Epidermal melanocyte (primary cell): Measurements from ENCODE around the gene AURKB.
"Not testable (repeated sequence)": the region's sequence is repeated elsewhere in the genome, so short reads cannot be mapped to it uniquely, and the experiment has no call there.

Experiments
- DNase-seq: peaks from one replicate; pipeline ENCODE4 v3.0.0; 2011; ENCODE audit warnings: low spot score; ENCODE audit not compliant: insufficient read length

The AURKB gene

DNA sequence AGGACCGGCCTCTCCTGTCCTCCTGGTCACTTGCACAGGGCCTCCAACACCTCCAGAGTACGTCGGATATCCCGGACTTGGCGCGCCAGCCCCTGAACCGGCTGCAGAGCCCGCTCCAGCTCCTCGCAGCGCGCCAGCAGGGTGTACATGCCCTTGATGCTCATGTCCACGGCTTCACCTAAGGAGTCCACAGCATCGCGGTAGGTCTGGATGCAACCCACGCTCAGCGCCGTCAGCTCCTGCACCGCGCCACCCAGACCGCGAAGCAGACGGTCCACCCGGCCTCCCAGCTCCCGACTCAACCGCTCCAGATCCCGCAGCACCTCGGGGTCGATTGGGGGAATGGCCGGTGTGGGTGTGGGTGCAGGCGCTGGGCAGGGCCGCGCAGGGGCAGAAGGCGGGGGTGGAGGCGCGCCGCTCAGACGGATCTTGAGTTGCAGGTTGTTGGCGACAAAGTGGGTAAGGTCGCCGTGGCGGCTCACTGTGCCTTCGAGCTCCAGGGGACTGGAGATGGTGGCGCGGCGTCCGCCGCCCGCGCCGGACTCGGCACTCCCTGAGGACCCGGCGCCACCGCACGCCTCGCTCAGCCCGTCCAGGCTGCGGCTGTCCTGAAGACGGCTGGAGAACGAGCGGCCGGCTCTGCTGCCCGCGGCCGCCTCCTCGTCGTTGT is 21.2 kb downstream of the AURKB start:
- no peak for DNase-seq

DNA sequence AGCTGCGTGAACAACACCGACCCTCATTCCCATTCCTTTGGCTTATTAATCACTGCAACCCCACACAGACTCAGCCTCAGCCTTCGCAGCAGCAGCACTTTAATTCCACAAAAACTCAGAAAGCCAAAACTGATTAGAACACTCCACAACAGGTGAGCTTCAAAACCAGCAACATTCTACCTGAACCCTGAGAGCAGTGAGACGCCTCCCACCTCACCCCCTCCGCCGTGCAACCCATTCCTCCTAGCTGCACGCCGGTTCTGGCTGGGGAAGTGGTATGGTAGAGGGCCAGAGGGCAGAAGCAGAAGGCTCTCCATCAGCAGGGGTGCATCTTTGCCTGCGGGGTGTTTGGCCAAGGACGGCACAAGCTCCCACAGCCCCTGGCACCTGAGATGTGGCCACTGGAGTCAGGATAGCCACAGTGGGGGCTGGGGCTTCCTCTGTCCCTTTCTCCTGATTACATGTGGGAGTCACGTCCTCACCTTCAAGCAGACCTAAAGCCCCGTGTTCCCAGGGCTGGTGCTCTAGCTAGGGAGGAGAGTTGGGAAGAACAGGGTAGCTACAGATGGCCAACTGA is 22.0 kb downstream of the AURKB start:
- DNase-seq = no peak

DNA sequence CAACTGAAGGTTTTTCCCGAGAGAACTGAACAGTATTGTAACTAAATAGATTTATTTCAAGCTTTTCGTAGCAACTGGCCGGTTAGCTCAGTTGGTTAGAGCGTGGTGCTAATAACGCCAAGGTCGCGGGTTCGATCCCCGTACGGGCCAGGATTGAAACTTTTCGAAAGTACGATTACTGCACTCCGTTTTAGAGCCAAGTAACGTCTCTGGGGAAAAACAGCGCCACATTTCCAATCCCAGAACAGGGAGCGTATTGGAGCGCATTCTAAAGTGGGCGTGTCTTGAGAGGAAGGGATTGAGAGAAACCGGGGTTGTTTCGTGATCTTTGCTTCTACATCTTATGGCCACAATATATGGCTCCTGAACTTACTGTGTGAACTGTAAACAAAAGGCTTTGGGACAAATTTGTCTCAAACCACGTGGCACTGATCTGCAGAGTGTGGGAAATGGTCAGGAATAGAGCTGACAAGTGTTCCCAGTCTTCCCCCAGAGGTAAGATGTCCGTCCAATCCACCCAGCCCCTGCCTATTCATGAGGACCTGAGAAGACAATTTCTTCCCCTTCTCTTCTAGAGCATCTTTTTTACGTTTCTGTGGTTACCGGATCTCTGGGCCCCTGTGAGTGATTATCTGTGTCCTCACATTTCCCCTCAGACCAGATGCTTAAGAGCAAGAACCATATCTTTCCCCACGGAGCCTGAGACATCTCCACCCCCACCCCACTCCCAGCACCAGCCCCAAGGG is 22.7 kb downstream of the AURKB start:
- DNase-seq = peak; percentile 85

DNA sequence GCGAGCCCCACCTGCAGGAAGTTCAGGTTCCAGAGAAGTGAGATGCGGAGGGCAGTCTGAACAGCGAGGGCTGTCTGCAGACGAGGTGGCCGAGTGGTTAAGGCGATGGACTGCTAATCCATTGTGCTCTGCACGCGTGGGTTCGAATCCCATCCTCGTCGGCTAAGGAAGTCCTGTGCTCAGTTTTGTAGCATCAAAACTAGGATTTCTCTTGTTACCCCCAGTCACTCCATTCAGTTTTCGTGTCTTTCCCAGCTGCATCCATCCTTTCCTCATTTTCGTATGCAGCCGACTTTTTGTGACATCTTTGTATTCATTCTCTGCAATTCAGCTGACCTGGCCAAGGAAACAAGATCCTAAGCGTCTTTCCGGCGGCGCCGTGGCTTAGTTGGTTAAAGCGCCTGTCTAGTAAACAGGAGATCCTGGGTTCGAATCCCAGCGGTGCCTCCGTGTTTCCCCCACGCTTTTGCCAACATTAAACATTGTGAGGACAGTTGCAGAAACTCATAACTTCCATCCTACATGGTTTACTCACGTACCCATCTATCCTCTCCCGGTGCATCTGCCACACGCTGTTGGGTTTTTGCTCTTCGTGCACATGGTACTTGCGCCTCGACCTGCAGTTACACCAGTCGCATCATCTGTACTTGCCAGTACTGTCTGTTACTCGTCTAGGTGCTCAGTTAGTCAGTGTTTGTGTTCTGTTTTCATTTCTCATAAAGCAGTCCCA is 23.4 kb downstream of the AURKB start:
- peak; percentile 43 for DNase-seq

DNA sequence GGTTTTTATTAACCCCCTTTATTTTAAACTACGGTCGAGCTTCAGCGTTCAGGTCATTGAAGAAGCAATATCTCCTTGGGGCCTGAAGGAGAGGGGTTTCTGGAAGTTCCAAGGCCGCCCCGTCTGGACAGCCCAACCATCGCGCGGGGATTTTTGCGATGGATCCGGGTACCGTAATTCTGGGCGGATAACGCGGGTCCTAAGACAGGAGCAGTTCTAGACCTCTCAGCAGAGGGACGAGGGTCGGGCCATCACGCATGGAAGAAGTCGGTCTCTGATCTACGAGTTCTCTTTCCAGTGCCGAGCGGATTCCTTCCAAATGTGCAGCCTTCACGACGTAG is 24.0 kb downstream of the AURKB start:
- DNase-seq = peak; percentile 37

DNA sequence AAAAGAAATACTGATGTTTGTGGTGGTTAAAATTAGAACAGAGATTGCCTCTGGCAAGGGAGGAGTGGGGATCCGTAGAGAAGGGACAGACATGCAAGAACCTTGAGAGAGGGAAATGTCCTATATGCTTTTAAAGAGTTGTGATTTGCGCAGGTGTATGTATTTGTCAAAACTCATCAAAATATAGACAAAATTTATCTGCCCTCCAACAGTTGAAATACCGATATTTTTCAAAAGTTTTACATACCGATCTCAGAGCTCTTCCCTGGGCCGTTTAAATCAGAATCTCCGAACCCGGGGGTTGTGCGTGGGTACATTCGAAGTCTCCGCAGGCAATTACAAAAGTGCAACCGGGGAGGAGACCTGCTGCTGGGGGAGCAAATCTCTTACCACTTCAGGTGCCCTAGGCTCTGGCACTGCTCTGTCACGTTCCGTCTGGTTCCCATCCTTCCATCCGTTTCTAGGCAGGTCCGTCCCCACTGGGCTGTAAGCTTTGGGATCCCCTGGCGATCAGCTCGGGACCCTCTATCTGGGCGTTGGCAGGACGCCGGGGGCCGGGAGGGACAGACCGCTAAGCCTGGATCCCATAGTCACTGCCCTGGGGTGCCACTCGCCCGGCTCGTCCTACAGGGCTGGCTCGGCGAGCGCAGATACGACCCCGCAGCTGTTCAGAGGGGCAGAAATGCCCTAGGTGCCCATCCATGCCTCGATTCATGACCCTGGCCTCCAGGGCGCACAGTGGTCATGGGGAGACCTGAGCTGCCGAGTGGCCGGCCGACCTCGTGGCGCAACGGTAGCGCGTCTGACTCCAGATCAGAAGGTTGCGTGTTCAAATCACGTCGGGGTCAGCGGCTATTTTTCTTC is 24.6 kb downstream of the AURKB start:
- peak; percentile 52 for DNase-seq

DNA sequence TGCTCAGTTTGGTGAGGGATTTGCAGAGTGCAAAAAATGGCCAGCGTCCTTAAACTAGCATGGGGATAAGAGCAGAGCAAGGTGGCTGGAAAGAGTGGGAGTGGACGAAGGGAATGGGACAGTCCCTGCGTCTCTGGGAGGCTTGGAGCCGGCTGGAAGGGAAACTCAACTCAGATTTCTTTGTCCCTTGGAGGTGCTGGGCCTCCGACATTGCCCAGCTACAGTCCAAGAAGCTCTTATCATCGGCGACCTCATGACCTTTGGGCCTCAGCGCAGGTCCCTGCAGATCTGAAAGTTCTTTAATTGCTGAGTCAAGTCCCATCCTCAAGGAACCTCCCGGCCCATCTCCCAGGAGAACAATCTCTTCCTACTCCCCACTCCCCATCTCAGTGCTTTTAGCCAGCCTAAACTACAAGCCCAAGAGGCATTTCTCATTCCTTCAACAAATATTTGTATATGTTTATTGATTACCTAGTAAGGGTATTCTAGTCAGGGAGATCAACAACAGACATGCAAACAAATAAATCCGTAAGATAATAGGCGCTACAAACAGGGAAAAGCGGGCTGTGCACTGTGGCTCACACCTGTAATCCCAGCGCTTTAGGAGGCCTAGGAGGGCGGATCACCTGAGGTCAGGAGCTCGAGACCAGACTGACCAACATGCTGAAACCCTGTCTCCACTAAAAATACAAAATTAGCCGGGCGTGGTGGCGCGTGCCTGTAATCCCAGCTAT is 33.2 kb downstream of the AURKB start:
- DNase-seq = no peak

DNA sequence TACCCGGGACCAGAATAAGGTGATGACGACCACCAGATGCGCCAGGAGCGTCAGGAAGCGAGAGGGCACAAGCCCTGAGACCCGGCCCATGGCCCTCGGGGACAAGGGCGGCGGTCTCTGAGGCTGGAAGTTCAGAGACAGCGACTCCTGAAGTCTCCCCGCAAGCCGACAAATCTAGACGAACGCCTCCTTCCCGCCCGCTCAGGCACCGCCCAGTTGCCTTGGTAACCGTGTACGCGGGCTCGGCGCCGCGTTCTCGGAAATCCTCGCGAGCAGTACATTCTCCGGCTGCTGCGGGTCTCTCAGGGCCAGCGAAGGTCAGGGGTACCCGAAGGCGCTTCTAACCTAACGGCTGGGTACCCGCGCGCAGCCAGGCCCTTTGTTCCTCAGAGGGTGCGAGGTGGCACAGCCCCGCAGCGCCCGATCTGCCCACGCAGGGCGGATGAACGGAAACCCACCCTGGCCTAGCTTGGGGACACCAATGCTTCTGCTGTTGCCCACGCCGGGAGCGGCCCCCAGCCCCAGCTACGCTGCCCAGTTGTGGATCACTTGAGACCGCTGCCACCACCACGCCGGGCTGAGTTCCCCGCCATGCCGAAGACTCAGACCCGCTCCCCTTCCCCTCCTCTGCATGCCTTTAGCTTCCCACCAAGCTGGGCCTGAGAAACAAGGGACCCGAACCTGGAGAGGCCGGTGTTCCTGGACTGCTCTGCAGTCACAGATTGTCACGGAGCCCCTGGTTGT is 34.0 kb downstream of the AURKB start, which contains the start of gene TMEM107:
TMEM107 (minus strand) TSS at position 184 of the 744 bp plus-strand sequence; CDS start at position 90, 94 bp downstream.
- DNase-seq = peak; percentile 84

DNA sequence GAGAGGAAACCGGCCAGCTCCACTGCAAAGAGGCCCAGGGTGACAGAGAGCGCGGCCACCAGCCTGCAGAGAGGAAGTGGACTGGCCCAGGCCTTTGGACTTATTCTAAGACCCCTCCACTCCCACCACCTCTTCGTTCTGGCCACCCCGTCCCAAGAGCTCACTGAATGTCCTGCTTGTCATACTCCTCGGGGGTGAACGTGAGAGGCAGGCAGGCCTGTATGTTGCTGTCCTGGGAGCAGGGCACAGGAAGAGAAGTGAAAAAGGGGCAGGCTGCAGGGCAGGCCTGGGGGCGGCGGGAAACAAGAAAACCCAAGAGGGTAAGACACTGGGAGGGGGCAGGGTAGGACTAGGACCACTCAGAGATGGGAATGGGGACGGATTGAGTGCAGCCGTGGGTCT is 34.6 kb downstream of the AURKB start:
- no peak for DNase-seq

DNA sequence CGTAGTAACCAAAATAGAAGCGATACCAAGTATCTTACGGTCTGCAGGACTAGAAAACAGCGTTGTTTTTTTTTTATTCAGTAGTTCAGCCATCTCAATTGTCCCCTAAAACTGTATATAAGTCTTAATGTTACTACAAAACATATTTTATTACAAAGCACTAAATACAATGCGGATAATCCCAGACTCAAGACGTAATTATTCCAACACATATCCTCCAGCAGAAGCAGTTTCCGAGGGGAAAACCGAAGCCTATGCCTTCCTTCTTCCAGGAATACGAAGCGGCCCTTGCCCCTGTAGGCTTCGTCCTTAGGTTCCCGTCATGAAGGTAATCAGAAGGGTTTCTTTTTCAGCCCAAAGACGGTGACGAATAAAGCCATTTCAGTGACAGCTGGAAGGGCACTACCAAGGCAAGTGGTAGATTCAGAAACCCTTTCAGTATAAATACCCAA is 36.5 kb downstream of the AURKB start:
- DNase-seq = no peak

DNA sequence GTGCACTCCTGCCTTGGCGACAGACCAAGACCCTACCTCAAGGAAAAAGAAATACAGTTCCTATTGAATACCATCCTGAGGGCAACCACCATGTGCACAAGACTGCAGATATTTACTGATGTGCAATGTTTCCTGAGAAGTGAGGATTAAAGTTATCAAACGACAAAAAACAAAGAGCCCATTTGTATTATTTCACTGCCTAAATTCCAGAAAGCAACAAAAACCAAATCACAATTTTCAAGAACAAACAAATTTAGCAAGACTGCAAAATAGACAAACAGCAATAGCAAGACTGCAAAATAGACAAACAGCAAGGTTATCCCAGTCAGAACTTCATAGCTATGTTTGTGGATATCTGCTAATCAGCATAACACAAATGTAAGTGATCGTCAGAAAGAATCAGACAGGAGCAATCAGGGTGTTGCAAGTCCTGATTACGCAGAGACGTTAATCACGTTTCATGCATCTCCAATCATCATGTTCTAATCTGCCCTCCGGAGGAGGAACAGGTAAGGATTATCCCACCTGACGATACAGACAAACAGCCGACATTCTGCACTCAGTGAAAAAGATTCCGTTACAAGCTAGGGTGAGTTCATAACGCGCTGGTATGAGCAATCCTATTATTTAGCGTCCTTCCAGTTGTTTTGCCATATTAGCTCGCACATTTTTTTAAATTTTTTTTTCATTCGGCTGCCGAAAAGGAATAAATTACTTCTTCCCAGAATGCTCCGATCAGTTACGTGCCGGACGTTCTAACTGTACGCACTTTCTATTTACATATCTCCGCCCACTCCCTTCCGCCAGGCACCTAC is 37.1 kb downstream of the AURKB start:
- DNase-seq = peak; percentile 82

DNA sequence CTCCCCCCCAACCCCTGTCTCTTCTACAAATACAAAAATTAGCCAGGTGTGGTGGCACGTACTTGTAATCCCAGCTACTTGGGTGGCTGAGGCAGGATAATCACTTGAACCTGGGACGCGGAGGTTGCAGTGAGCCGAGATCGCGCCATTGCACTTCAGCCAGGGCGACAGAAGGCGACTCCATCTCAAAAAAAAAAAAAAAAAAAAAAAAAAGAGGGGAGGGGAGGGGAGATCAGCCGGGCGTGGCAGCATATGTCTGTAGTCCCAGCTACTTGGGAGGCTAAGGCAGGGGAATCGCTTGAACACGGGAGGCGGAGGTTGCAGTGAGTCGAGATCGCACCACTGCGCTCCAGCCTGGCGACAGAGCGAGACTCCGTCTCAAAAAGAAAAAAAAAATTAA is 40.2 kb downstream of the AURKB start:
- not testable (repeated sequence) for DNase-seq

DNA sequence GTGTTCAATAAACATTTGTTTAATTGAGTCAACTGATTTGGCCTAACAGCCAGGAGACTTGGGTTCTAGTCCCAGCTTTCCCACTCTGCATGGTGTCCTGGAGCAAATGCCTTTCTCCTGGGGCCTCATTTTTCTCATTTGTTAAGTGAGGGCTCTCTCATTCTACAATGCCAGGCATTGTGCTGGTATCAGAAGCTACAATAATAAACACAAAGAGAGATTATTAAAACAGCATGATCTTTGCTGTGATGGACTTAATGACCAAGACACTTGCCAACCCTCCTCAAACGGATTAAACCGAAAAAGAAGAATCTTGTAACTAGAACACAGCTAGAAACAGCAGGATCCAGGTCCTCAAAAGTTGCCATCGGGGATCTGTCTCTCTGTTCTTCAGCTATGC is 42.8 kb downstream of the AURKB start:
- DNase-seq = peak; percentile 66

DNA sequence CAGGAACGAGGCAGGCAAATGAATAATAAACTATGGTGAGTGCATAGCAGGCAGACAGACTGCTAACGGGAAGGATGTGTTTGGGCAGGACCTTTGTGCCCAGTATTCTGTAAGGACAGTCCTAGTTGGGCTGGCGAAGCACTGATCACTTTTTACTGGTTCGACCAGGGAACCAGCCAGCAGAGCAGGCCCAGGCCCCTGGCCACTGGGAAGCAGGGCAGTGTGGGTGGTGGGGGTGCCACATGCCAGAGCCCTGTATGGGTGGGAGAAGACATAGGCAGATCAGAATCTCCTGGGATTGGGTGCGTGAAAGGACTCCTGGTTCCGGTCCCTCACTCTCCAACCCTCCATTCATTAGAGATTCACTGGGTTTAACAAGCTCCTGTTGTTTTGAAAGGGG is 43.6 kb downstream of the AURKB start:
- DNase-seq = no peak

DNA sequence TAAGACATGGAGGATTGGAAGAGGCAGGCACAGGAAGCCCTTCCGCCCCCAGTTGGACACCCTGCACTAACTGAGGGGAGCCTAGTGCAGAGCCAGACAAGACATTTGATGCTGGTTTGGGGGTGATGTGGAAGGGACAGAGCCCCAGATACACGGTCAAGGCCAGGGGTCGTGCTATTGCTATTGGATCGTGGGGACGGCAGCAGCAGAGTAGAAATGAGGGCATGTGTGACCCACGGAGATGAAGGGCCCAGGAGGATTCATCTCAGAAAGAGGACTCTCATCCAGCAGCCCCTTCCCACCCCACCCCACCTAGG is 45.6 kb downstream of the AURKB start:
- no peak for DNase-seq

DNA sequence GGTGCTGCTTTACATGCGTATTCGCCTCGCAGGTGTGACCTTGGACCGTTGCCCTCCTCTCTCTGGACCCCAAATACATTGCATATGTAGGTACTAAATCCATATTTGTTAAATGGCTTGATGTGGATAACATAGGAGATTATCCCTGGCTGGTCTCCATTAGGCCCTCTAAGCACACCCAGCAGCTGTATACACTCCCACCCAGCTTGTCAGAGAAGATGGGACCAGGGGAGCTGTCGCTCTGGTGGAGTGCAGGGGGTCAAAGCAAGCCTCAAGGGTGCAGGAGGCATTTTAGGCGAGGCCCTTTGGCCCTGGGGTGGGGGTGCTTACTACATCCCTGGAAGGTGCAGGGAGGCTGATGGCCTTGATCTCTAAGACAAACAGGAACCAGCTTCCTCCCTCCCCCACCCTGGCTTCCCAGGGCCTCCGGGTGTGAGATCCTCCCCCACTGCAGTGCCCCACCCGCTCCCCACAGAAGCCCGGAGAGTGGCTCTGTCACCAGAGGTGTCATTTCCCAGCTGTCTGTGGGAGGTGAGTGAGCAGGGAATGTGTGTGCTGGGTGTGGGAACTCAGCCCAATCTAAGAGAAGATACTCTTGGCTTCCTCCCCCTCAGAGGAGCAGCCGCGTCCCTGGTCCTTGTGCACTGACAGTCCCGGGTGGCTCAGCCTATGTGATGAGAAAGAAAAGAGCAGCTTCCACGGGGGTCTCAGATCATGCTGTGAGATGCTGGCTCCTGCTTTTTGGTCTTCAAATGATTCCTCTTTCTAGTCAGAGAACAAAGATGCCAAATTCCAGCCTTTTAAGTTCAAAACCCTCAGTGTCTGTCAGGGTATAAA is 46.2 kb downstream of the AURKB start:
- DNase-seq = no peak

DNA sequence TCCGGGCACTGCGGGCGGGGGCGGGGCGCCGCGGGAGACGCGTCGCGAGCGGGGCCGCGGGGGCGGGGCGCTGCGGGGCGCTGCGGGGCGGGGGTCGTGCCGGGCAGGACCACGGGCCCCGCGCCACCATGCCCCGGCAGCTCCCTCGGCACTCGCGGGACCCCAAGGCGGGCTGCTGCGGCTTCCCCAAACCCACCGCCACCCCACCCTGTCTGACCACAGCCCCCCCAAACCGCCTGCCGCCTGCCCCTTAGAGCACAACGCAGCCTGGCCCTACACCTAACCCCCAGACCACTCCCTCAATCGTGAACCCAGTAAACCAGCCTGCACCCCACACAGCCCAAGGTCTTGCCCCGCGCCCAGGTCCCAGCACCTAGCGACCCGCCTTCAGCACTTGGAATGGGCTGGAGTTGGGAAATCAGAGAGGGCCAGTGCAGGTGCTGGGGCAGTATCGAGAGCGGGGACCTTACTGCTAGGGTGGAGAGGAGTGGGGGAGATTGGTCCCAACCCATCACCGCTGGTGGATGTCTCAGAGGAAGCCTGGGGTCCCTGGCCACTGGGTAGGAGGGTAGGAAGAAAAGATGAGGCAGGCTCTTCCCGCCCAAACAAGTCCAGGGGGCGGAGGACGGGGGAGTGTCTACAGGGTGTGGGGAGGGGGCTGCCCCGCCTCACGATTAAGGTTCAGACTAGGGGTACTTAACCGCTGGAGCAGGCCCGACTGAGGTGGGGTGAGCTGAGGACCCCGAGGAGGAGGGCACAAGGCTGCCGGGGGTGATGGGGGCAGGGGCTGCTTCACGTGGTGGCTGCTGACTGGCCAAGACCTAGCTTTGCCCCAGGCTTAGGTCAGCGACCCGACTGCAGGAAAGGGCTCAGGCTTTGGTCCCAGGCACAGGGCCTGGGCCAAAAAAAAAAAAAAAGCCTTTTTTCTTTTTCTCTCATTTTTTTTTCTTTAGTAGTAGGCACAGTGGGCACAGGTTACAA is 47.1 kb downstream of the AURKB start:
- no peak for DNase-seq
